Right atrium auricular region (tissue), 2 donors: ENCODE data around the gene RBFA. TPM values are rescaled to one million over a fixed set of nuclear protein-coding genes. Genes with fewer than 3 reads are reported as not detected.

Experiments
- DNase-seq: peaks from one replicate; pipeline ENCODE4 v3.0.0-alpha.2; 2019; ENCODE audit warnings: low spot score
- H3K27ac ChIP-seq, 2 donors: fragments of 200-600 bp; sonication (generic); 1 replicate in 1 of 2; 2 replicates in 1 of 2; pipeline ENCODE4 v1.5.1; 2016 to 2019
- H3K27me3 ChIP-seq, 2 donors: fragments of 200-600 bp; sonication (generic); one replicate each; pipeline versions ENCODE4 v1.5.1 to v1.6.0; 2017 to 2019
- H3K36me3 ChIP-seq: fragments of 200-600 bp; sonication (generic); one replicate; pipeline ENCODE4 v1.5.1; 2016
- H3K4me1 ChIP-seq, 2 donors: fragments of 200-600 bp; sonication (generic); one replicate each; pipeline versions ENCODE4 v1.5.1 to v1.6.0; 2017 to 2019
- H3K4me3 ChIP-seq, 2 donors: fragments of 200-600 bp; sonication (generic); 1 replicate in 1 of 2; 2 replicates in 1 of 2; pipeline ENCODE4 v1.5.1; 2017 to 2019; ENCODE audit warnings: mild to moderate bottlenecking in 1 of 2, moderate library complexity in 1 of 2
- H3K9me3 ChIP-seq, 2 donors: fragments of 200-600 bp; sonication (generic); one replicate each; pipeline ENCODE4 v1.5.1; 2019
- CTCF ChIP-seq, 2 donors: fragments of 200-600 bp; sonication (generic); IDR thresholded peaks; one replicate each; pipeline ENCODE4 v1.5.1; 2019; ENCODE audit warnings: antibody characterized with exemption in 2 of 2
- total RNA-seq, 2 donors: library from RNA; depleted of rRNA; stranded (reverse); fragments of >200 nt; gene quantifications; one replicate each; pipeline ENCODE4 v1.1.0, GENCODE V29; 2016

Gene RBFA
- total RNA-seq, 2 donors from 2014 or later: 11.9 to 17.5 TPM

DNA sequence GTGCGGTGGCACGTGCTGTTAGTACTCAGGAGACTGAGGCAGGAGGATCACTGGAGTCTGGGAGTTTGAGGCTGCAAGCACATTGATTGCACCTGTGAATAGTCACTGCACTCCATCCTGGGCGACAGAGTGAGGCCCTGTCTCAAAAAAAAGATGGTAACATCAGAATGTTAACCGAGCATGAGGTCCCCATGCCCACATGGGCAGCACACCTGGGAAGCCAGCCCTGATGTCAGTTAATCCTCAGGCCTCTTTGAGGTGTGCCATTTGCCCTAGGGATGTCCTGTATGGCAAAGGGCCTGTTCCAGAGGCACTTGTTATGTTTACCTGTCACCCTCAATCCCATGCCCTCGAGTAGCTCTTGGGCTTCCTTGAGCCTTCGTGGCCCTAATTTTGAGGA is 16.6 kb downstream of the RBFA start:
- no peaks in the 10 kb centered on the region for H3K27me3 ChIP-seq
- peaks cover 0 to 12% of the 10 kb centered on the region in 2 donors for H3K9me3 ChIP-seq
- peaks cover 4% of the 10 kb centered on the region for H3K36me3 ChIP-seq
- no peaks in the 10 kb centered on the region for H3K4me1 ChIP-seq
- H3K4me3 ChIP-seq: no peak overlapping the region
- TF ChIP-seq CTCF (IDR thresholded peaks at IDR 0.05): no peak
- H3K27ac ChIP-seq: no peak overlapping the region
- no peak for DNase-seq

GRCh38 chr18:80056095-80056494 is 21.9 kb downstream of the RBFA start:
- Histone ChIP-seq H3K4me1 (no peaks in the 10 kb centered on the region), H3K9me3 (peaks cover 0 to 27% of the 10 kb centered on the region in 2 donors), H3K27me3 (no peaks in the 10 kb centered on the region), H3K36me3 (no peaks in the 10 kb centered on the region), H3K27ac (no peak overlapping the region), H3K4me3 (no peak overlapping the region)
- no peak for DNase-seq
- TF ChIP-seq CTCF (IDR thresholded peaks at IDR 0.05): no peak

DNA sequence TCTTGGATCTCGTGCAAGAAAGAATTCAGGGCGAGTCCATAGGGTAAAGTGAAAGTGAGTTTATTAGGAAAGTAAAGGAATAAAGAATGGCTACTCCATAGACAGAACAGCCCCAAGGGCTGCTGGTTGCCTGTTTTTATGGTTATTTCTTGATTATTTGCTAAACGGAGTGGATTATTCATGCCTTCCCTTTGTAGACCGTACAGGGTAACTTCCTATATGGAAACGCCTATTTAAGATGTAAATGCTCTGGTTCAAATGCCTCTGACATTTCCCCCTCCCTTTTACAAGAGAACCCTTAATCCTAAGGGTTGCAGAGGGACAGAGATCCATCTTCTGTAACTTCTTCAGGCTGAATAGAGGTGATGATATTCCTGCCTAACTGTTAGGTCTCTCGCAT is 25.7 kb downstream of the RBFA start:
- Histone ChIP-seq H3K27me3 (no peaks in the 10 kb centered on the region), H3K36me3 (no peaks in the 10 kb centered on the region), H3K4me1 (no peaks in the 10 kb centered on the region), H3K4me3 (no peak overlapping the region), H3K27ac (no peak overlapping the region), H3K9me3 (peaks cover 0 to 23% of the 10 kb centered on the region in 2 donors)
- no peak for DNase-seq
- TF ChIP-seq CTCF (IDR thresholded peaks at IDR 0.05): no peak

GRCh38 chr18:80065705-80066104 is 31.5 kb downstream of the RBFA start:
- Histone ChIP-seq H3K27ac (no peak overlapping the region), H3K4me1 (no peaks in the 10 kb centered on the region), H3K9me3 (no peaks in the 10 kb centered on the region), H3K4me3 (no peak overlapping the region), H3K36me3 (no peaks in the 10 kb centered on the region), H3K27me3 (no peaks in the 10 kb centered on the region)
- no peak for TF ChIP-seq CTCF (IDR thresholded peaks at IDR 0.05)
- DNase-seq: no peak

DNA sequence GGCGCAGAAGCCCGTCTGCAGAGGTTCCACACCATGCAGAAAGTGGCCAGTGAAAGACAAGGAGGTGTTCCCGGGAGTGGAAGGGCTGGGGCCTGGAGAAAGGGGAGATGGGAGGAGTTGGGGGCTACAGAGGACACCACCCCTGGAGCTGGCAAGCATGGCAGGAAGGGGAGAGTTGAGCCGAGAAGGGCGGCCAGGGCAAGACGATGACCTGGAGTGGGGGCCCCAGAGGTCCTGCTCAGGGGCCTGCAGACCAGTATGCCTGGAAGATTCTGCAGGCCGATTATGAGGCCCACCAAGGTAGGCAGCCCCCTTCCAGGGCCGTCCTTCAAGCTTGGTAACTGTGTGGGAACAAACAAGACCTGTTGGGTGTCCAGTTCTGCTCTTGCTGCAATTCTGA is 33.1 kb downstream of the RBFA start:
- Histone ChIP-seq H3K27ac (no peak overlapping the region), H3K9me3 (no peaks in the 10 kb centered on the region), H3K4me1 (no peaks in the 10 kb centered on the region), H3K36me3 (no peaks in the 10 kb centered on the region), H3K27me3 (no peaks in the 10 kb centered on the region), H3K4me3 (no peak overlapping the region)
- no peak for DNase-seq
- no peak for TF ChIP-seq CTCF (IDR thresholded peaks at IDR 0.05)

GRCh38 chr18:80067897-80068296 is 33.7 kb downstream of the RBFA start:
- TF ChIP-seq CTCF (IDR thresholded peaks at IDR 0.05): no peak
- H3K27me3 ChIP-seq: no peaks in the 10 kb centered on the region
- no peak for DNase-seq
- no peaks in the 10 kb centered on the region for H3K36me3 ChIP-seq
- no peak overlapping the region for H3K4me3 ChIP-seq
- H3K9me3 ChIP-seq: no peaks in the 10 kb centered on the region
- H3K4me1 ChIP-seq: no peaks in the 10 kb centered on the region
- no peak overlapping the region for H3K27ac ChIP-seq
